HG03558 (cell line): ENCODE data around the gene INTS6.
"Not testable (repeated sequence)": the region's sequence is repeated elsewhere in the genome, so short reads cannot be mapped to it uniquely, and the experiment has no call there.

ENCODE experiments used
- ATAC-seq: cut with Tn5 transposase; IDR thresholded peaks from one replicate; pipeline ENCODE4 v1.9.1; 2021; ENCODE audit warnings: moderate number of reproducible peaks; ENCODE audit not compliant: unreplicated experiment; ENCODE audit errors: extremely low read depth

INTS6 gene

DNA sequence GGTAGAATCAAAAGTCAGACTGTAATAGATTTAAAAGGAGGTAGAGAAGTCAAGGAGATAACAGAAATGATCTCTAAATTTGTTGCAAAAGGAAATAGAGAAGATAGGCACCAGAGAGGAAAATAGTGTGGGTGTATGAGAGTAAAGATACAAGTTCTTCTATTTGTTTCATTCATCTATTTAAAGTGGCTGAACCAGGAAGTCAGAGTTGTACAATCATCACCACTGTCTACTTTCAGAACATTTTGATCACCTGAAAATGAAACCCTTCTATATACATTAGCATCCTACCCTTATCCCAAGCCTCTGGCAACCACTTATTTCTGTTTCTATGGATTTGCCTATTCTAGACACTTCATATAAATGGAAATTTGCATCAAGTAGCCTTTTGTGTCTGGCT is 36.7 kb downstream of the INTS6 start:
- ATAC-seq: no peak

DNA sequence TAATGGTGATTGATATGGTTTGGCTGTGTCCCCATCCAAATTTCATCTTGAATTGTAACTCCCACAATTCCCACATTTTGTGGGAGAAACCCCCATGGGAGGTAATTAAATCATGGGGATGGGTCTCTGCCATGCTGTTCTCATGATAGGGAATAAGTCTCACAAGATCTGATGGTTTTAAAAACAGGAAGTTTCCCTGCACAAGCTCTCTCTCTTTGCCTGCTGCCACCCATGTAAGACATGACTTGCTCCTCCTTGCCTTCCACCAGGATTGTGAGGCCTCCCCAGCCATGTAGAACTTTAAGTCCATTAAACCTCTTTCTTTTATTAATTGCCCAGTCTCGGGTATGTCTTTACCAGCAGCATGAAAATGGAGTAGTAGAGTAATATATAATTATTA is 37.5 kb downstream of the INTS6 start:
- ATAC-seq: not testable (repeated sequence)

DNA sequence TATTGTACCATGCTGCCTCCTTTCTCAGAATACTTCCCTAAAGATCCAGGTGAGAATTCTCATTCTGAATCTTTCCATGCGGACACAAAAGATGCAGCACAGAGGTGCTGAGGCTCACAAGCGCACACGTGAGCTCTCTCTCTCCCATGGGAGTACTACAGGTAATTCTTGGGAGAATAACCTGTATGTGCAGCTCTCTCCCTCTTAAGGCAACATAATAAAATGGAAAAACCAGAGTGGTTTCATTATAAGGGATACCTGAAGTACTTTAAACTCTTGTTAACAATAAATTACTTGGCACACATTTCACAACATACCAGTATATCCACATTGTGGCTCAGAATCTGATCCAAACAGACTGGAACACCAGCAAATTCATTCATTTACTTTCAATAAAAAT is 40.4 kb downstream of the INTS6 start:
- ATAC-seq: no peak

DNA sequence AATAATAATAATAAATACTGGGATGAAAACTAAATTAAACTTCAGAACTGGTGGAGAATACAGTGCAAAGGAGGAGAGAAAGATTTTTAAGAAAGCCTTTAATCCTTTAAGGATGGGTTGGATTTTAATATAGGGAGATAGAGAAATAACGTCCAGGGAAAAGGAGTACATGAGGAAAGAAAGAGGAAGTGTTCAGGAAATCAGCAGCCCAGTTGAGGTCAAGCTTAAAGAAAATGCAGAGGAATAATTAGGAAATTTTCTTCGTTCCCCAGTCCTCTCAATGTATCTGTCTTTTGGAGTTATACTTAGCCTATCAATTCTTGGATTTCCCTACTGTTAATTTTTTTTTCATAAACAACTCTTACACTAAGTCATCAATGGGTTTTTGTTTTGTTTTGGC is 47.7 kb downstream of the INTS6 start:
- no peak for ATAC-seq

DNA sequence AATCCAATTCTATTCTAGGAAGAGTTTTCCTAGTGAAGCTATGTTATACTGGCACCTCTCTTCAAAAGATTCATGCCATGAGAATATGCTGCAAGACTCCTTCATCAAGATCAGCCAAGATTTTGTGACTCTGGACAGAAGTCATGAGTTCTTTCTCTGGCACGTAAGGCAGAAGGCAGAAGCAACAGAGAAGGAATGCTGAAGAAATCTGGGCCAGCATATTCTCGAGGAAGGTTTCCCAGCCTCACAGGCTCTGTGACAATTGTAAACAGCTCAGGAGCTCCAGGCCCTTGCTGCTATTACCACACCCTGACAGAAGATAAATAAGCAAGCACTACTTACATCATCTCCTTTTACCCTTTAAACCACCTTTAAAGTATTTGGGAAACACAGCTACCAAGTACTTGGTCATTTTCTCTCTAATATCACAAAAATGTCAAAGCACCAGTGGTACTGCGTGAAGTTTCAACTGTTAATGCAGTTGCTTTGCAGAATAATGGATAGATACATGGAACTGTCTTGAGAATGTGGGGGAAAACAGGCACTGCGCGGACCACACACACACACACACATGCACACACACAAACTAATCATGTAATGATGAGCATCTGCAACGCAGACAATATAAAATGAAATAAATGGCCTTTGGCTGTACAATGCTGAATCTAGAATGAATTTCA is 55.4 kb downstream of the INTS6 start:
- no peak for ATAC-seq

DNA sequence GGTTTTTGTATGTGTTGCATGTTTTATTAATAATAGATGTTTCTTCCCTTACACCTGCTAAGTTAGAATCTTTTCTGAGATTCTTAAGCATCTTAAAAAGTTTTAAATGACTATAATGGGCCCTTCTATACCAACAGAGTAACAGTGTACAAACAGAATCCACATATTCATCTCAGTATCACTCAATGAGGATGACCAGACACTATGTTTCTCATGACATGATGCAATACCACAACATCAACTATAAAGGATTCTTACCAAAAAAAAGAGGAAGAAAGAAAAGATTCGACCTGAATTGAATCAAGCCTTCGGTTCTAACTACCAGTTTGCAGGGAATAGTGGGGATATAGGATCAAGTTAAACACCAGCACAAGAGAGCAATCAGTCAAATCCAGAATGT is 56.5 kb downstream of the INTS6 start:
- ATAC-seq: no peak

DNA sequence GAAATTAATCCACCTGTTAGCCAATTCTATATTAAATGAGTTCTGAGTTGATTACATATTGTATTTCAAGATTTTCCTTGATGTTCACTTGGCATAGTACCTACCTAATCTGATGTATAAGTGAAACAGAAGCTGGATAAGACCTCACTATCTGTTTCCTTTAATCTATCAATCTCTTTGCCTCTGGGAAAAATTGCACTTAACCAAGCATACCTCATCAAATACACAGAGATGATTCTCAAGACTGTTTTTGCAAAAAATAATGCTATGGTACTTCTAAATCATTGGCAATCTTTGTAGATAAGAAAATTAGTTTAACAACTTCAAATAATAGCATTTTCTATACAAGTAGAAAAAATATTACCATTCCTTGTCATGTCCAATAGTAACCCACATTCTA is 58.1 kb downstream of the INTS6 start:
- ATAC-seq: no peak

DNA sequence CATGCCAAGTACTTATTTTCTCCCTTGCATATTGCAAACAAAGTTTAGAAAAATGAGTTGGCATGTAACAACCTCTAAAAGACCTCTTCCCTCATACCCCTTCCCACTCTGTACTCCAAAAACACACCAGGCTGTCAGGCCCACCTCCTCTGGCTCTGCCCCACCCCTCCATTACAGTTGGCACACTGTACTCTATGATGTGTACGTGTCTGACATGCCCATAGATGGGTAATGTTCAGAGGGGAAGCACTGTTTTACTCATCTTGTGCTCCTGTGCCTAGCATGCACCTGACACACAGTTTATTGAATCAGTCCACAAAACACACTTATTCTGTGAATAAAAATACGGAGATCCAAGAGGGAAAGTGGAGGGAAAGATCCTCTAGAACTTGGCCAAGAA is 67.7 kb downstream of the INTS6 start:
- no peak for ATAC-seq

DNA sequence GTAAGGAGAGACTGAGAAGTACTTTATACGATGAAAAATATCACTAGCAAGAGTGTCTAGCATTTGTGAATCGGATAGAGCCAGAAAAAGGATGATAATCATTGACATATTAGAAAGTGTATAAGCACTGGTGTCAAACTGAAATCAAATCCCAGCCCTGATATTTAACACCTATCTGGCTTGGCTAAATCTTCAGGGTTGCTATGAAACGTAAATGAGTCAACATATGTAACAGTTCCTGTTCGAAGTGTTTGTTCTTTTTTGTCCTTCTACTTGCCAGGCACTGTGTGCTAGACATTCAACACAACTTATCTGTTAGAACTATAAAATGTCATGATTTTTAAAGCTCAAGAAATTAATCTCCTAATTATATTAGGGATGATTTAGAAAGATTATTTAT is 72.6 kb downstream of the INTS6 start:
- ATAC-seq: no peak

DNA sequence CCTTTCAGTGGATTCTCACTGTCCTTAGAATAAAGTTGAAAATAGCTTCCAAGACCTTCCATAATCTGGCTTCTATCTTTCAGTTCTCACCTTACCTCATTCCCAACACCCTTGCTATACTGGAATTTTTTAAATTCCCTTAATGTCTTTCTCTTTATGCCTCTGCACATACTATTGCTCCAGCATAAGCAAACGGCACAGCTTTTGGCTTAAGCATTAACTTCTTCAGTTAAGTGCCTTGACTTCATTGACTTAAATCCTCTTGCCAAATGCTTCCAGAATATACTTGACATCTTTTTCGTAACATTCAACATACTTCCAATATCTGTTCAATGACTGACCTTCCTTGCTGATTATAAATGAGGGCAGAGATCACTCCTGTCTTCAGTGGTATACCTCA is 79.4 kb downstream of the INTS6 start:
- ATAC-seq: no peak

DNA sequence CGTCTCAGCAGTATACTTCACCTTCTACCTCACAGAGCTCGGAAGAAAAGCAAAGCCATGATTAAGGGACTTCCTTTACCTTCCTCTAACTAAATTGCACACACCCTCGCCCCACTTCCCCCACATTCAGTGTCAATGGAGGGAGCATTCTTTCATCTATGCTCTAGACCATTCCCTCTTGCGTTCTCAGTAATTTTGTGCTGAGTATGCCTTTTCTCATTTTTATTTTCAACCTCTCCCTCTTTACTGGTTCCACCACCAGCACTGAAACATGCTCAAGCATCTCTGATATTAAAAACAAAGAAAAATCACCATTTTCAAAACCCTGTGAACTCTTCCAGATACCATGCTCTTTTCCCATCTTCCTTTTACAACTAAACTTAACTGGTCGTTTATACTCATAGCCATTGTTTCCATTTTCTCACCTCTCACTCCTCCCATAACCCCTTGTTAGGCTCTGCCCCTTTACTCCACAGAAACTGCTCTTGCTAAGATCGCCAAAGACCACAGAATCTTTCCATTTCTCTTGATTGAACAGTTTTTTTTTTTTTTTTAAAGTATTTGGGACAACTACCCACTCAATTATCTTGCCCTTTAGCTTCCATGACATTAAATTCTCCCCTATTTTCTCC is 81.0 kb downstream of the INTS6 start:
- ATAC-seq: no peak

DNA sequence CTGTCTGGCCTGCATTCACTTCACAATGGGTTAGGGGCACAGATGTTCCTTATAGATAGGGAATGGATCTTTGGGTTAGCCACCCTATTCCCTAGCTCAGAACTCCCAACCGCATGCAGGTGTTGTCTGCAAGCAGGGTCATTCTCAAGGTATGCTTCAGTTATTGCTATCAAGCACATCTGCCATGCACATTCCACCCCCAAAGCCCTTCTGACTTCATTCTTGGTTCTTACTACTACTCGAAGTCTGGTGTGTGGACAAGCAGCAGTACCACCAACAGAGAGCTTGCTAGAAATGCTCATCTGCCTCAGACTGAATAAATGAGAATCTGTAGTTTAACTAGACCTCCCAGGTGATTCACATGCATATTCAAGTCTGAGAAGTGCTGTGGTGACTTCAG is 82.0 kb downstream of the INTS6 start:
- ATAC-seq: no peak

DNA sequence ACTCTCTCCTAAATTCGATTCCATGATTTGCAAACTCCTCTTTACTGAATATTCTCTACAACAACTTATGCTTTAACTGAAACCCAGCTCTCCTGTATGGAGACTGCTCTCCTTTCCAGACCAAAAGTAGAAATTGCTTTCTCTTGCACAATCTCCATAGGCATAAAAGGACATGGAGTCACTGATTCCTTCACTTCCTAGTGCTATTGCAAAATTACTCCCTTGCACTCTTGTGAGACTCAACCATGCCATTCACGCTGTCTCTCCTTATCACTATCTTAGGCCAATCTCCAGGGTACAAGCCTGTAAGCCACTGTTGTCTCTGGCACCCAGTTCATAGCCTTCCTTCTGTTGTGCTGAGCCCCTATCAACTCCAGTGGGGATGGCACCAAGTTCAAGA is 82.7 kb downstream of the INTS6 start:
- no peak for ATAC-seq

DNA sequence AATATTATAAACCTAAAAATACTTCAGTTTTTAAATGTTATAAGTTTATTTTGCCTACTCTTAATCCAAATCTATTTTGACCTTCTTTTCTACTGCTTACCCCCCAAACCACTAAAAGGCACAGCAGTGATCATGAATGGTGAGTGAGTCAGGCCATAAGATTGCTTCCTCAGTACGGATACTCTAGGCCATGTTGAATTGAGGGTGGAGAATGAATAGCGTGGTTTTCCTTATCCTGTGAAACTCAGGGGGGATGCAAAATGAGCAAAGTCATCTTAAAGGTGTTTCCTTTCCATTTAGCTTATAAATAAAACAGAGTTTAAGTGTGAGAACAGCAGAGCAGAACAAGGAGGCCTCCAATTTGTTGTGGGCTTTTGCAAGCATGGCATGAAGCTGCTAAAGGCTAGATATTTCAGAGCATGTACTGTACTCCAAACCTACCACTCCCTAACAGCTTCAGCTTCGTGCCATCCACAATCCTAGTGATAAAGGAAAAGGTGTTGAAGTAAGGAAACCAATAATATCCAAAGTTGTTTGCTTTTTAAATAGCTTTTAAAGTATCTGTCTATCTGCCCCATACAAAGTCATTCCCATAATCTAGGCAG is 88.3 kb downstream of the INTS6 start:
- ATAC-seq: no peak

DNA sequence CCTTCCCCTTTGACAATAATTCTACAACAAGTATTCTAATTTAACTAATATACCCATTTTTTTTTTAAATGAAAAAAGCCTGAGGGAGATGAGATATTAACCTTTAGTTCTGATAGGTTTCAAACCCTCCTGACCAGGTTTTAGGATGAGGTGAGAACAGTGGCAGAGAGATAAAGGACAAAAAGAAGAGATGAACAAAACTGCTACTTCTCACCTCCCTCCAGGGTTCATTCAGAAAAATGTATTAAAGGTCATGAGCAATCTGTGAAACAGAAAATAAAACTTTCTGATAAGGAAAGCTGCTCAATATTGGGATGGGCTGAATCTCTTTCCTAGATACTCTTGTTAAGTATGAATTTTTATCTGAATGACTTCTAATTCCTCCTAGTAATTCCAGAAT is 89.2 kb downstream of the INTS6 start:
- ATAC-seq: no peak

DNA sequence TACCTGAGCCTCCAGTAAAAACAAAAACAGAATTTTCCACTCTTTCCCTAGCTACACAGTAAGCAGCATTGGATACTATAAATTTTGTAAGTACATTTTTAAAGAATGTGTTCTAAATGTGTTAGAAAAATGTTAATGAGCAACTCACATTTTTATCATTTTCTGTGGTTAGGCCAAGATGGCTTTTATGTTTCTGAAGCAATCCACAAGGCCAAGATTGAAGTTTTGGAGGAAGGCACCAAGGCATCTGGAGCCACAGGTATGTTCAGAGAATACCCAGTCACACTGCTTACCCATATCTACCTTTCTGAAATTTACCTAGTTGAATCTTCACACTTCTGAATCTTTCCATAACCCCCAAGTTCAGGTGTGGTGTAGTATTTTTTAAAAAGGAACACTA is 91.7 kb downstream of the INTS6 start:
- ATAC-seq: no peak

DNA sequence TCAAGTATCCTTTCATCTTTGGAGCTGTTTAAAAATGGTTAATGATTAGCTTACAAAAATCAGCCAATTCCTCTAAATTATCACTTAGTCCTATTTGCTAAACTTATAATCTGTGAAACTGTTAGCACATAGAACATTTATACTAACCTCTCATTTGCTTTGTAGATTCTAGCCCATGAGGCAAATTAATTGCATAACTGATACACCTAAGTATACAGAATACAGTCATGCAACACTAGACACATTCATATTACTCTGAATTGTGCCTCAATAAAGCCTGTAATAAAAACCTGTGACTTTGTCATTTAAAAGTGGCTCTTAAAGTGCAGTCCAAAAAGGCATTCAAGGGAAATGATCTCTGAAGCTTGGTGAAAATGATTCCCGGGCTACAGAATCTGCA is 92.3 kb downstream of the INTS6 start:
- ATAC-seq: no peak

DNA sequence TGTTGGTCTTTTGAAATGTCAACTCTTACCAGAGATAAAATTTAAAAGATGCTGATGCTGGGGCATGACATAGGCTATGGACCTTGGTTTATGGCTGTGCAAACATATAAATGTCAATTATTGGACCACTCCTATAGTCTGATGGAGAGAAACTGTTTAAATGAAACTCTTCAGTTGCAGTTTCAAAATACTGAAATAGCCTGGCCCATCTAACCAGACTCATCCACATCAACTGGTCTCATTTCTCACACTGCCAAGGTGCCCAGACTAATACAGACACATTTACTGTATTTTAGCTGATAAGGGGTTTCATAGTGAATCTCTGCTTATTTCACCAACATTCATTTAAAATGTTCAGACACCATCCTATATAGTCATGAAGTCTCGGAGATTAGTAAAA is 93.5 kb downstream of the INTS6 start:
- no peak for ATAC-seq

DNA sequence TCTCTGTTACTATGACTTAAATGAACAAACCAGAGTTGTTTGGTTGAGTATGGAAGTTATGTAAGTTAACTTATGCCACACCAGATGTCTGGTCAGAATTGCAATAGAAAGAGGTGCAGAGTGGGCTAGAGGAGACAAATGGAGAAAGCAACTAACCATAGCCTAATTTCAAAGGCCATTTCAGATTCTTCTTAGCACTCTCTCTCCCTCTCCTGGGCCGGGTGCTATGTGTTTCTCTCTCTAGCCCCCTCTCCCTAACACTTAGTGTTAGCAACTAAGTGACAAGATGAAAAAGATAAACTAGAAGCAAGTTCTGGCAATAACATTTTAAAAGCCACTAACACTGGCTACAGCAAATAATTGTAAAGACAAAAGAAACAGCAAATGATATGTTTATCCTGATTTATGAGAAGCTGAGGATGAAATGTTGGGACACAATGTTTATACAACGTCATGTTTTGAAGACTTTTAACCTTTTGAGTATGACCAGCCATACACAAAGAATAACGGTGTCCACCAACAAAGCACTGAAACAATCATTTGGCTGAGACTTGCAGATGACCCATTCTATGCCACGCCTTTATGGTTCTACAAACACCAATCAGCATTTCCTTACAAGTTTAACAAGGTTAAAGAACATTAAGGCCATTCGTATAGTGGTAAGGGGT is 94.8 kb downstream of the INTS6 start:
- no peak for ATAC-seq

DNA sequence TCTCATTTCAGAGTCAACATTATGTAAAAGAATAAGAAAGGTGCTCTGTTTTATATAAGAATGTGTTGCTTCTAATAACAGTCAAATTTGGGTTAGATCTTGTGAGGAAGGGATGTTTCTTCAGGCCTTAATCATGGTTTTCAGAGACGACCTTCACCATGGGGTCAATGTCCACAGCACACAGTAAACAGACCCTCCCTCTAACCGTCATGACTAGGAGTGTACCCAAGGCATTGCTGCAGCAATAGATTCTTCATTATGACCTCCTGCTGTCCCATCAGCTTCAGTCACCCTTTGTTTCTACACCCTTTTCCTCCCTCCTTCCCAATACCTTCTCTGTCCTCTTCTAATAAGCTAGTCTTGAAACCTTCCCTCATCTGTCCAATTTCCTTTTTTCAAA is 97.6 kb downstream of the INTS6 start:
- no peak for ATAC-seq

DNA sequence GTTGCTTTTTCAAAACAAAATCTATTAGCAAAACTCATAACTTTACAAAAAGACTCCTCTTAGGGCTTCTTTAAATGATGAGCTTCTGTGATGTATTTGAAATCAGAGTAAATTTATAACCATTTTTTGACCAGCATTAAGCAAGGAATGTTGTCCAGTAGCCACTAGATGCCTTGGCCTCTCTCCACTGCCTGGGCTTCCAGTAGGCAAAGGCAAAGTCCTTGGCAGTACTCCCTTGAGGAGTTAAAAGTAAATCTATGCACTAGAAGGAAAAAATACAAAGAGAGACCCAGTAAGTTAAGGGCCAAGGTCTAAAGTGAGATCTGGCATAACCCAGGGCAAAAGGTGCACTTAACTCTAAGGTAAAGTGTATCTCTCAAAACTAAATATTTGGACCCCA is 103.8 kb downstream of the INTS6 start:
- ATAC-seq: no peak
